HT-29 (cell line): ENCODE measurements around the gene TCF7L1. TPM values are rescaled to one million over a fixed set of nuclear protein-coding genes. Genes with fewer than 3 reads are reported as not detected.

Source experiments
- DNase-seq: peaks from one replicate; pipeline ENCODE4 v3.0.0-alpha.2; 2015; ENCODE audit warnings: low spot score
- total RNA-seq: library from RNA; depleted of rRNA; stranded (reverse); fragments of >200 nt; shearing (Covaris generic); gene quantifications from 2 replicates; pipeline ENCODE4 v1.2.3, GENCODE V29; 2014

The TCF7L1 gene
- total RNA-seq, 1 experiment from 2014 or later, result not detected

DNA sequence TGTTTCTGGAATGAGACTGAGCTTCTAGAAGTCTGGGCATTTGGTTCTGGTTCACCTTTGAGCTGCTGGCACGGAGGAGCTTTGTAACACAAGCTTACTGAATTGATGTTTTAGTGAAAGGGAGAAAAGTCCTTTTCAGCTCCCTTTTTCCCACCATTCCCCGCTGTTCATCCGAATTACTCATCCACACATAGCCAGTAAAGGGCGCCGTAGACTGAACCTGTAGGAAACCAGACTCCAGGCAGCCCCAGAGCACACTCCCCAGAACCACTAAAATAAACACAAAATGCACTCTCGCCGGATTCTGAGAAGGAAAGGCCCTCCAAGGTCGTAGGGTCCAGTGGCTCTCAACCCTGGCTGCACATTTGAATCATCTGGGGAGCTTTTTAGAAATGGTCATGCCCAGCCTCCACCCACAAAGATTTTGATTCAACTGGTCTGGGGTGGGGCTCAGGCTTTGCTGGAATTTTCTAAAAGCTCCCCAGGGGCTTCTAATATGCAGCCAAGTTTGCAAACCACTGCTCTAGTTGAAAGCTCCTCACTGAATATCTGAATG, 29.6 kb downstream of the TCF7L1 start:
- no peak for DNase-seq

DNA sequence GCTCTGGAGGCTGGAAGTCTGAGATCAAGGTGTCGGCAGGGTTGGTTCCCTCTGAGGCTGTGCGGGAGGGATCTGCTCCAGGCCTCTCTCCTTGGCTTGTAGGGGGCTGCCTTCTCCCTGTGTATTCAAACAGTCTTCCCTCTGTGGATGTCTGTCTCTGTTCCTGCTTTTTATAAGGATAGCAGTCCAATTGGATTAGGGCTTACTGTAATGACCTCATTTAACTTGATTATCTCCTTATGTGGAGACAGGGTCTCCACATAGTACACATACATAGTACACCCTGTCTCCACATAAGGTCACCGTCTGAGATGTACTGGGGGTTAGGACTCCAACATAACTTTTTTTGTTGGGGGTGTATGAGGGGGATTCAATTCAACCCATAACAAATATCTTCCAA, 30.5 kb downstream of the TCF7L1 start:
- DNase-seq, result no peak

DNA sequence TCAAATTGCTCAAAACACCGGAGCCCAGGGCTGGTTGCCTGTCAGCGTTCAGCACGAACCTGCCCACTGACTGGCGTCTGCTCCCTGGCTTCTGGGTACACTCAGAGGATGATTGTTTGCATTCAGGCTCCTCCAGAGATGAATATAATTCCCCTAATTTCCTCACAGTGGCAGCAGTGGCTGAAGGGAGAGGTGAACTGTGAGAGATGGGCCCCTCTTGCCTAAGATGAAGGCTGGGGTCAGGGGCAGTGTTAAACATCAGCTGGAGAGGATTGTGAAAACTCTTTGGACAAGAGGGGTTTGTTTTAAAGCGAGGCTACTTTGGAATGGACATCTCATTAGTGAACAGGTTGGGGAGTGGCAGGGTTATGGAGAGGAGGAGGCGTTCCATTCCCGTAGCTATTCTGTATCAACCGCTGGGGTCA, 31.0 kb downstream of the TCF7L1 start:
- no peak for DNase-seq

DNA sequence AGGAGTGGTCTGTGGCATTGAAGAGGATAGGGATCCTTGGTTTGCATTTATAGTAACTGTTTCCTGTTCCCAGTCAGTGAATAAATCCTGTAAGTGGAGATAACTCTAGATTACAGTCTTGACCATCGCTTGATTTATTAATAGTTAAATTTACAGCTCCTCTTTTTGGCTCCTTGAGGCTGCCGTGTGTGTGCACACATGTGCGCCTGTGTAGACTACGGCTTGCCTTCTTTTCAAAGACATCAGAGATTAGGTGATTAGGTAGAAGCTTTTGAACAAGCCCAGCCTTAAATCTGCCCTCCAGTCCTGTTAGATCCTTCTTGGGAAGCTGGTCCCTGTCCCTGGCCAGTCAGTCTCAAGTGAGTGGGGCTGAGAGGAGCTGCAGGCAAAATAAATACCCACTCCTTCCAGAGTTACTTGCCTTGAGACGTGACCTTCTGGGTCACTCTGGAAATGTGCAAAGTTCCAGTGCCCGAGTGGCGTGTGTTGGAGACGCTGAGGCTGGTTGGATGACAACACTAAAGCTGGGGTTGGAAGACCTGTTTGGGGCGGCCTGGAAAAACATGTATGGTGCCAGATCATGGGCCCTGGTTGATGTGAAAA, 32.0 kb downstream of the TCF7L1 start:
- DNase-seq, result no peak

DNA sequence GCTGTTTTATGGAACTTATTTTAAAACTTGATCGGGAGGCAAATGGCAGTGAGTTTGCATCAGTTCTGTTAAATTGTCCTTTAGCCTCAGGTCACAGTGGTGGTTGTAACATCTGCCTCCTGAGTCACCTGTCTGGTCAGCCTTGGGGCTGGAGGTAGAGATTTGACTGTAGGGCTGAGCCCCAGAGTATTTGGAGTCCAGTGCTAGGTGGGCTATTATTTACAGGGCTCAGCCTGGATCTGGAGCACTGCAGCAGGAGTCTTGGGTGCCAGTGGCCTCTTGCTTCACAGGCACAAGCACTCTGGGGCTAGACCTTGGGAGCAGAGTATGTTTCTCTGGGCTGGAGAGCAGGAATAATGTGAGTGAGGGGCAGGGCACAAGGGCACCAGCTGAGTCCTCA, 32.8 kb downstream of the TCF7L1 start:
- no peak for DNase-seq

DNA sequence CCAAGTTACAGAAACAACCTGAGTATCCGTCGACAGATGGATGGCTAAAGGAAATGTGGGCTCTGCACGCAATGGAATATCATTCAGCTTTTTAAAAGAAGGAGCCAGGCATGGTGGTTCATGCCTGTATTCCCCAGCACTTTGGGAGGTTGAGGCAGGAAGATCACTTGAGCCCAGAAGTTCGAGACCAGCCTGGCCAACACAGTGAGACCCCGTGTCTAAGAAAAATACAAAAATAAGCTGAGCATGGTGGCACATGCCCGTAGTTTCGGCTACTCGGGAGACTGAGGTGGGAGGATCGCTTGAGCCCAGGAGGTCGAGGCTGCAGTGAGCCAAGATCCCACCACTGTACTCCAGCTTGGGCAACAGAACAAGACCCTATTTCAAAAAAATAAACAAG, 34.3 kb downstream of the TCF7L1 start:
- no peak for DNase-seq

DNA sequence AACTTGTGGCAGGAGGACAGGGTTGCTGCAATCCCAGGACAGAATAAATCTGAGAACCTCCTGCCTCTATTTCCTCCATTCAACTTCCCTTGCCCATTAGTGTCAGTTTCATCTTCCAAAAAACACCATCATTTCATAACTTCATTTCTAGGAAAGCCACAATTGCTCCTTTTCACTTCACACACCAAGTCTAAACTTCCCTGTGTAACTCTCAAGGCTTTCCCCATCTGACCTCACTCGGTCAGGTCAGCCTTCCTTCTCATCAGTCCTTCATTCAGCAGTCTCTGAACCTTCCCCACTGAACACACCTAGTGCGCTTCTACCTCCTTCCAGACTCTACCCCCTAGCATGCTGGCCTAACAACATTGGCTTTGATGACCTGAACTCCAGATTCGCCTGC, 35.8 kb downstream of the TCF7L1 start:
- DNase-seq, result no peak

DNA sequence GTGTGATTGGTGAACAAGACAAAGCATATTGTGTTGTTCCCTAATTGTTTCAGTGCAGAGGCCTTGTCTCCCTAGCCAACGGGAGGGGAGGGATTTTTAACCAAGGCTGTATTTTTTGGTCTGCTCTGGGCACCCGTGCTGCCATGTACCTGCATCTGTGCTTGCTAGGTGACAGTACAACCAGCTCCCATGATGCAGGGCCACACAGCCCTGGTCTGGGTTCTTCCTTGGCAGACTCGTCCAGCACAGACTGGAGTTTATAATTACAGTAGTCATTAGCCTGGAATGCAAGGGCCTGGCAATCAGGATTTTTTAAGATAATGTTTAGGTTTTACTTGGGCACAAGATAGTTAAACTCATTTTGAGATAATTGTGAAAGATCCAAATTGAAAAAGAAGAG, 36.4 kb downstream of the TCF7L1 start:
- no peak for DNase-seq

DNA sequence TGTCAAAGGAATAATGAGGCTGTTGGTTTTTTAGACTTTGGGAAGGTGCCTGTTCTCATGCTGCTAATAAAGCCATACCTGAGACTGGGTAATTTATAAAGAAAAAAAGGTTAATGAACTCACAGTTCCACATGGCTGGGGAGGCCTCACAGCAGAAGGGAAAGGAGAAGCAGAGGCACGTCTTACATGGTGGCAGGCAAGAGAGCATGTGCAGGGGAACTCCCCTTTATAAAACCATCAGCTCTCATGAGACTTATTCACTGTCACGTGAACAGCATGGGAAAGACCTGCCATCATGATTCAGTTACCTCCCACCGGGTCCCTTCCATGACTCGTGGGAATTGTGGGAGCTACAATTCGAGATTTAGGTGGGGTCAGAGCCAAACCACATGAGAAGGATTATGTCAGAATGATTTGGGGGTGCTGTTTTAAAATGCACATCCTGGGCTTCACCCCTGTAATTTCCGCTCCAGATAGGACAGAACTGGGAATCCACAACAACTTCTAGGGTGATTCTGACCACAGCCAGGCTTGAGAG, 37.8 kb downstream of the TCF7L1 start:
- no peak for DNase-seq

DNA sequence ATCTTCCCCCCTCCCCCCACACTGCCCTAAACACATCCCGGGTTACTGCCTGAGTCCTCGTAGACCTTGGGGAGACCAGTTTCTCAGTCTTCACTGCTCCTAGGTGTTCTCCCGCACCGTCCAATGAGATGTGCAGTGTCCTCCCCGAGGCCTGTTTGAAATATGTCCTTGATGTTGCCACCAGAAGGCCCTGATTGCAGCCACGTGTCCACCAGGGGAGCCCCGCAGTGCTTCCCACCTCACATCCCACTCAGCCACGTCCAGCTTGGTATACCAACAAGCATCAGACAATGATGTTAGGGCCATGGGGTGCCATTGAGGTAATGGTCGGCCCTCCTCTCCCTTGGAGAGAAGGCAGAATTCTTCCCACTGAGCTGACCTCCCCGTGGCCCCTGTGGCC, 38.7 kb downstream of the TCF7L1 start:
- DNase-seq, result no peak

DNA sequence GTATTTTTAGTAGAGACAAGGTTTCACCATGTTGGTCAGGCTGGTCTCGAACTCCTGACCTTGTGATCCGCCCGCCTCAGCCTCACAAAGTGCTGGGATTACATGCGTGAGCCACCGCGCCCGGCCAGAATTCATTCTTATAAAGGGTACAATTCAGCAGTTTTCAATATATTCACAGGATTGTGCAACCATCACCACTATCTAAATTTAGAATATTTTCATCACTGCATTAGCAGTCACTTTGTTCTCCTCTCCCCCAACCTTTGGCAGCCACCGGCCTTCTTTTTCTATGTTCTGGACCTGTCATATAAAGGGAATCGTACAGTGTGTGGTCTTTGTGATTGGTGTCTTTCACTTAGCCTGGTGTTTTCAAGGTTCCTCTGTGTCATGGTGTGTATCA, 40.7 kb downstream of the TCF7L1 start:
- DNase-seq, result no peak

DNA sequence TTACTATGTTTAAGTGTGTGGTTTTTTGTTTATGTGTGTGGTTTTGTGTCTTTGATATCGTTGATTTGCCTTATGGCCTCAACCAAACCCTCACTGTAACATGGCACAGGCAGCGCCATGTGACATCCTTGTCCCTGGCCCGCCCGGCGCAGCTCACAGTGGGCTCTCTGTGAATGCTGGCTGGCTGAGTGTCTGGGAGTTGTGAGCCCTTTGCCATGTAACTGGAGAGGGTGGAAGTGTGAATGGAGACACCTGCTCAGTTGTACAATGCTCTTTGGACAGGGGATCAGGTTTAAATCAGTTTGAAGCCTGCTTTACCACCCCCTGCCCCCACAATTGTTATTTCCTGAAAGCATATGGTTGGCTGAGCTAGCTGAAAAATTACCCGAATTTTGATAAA, 41.8 kb downstream of the TCF7L1 start:
- DNase-seq, result no peak

DNA sequence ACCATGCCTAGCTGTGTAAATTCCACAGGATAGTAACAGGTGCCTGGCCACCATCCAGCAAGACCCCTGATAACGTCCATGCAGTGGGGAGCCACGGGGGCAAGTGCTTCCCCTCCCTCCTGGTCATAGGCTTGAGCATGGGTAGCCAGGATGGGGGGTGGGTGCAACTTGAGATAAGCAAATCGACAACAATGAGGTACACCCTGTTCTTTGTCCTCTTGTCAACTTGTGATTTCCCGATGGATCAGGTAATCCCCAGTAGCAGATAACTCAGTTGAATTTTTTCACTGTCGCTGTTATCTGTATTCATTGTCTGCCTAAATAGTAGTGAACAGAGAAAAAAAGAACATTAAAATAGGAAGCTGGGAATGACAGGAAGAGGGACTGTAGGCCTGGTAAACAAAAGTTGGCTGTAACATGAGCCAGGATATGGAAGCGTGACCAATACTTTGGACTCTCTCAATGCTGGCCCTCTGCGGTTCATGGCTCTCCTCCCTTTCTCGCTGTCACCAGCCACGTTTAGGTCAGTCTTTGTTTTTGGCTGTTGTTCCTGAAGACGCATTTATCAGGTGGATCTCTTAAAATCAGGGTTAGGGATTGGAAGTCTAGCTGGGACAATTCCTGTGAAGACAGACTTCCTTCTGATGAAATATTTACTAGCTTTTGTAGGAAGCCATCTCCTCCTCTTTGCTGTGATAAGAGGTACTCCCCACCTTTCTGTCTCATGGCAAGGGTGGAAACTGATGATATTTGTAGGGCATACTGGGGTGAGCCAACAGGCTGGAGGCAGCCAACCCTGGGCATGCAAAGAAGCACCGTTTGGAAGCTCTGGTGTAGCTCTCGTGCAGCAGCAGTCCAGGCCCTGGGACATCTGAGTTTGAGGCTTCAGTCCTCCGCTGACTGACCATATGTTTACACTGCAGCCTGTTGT, 42.4 kb downstream of the TCF7L1 start:
- no peak for DNase-seq

DNA sequence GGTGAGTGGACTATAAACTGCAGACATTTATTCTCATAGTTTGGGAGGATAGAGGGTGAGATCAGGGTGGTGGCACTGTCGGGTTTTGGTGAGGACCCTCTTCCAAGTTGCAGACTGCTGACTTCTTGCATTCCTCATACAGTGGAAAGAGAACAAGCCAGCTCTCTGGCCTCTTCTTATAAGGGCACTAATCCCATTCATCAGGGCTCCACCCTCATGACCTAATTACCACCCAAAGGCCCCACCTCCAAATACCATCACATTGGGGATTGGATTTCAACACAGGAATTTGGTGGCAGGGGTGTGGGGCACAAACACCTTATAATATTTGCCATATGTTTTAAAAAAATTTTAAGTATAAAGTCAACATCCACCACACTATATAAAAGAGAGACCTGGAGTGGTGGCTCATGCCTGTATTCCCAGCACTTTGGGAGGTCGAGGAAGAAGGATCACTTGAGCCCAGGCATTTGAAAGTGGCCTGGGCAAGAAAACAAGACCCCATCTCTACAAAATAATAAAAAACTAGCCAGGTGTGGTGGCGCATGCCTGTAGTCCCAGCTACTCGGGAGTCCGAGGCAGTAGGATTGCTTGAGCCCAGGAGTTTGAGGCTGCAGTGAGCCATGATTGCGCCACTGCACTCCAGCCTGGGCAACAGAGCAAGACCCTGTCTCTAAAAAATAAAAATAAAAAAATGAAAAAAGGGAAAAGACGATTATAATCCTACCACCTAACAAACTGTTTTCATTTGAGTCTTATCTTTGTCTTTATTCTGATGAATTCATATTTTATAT, 44.0 kb downstream of the TCF7L1 start:
- DNase-seq, result no peak

DNA sequence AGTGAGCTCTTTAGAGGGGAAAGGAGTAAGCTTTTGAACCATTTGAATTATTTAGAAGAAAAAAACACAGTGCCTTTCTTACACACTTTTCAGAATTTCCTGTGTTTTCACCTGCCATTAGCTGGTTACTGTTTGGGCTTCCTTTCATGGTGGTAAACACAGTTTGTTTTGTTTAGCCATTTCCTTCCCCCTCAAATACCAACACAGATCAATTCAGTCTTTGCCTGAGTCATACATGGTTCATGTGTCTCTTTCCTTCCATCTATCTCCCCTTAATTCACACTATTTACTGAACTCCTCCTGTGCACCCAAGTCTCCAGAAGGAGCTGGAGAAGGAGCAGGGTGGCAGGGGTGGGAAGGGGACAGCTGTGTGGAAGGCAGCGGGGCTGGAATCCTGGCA, 45.0 kb downstream of the TCF7L1 start:
- no peak for DNase-seq

DNA sequence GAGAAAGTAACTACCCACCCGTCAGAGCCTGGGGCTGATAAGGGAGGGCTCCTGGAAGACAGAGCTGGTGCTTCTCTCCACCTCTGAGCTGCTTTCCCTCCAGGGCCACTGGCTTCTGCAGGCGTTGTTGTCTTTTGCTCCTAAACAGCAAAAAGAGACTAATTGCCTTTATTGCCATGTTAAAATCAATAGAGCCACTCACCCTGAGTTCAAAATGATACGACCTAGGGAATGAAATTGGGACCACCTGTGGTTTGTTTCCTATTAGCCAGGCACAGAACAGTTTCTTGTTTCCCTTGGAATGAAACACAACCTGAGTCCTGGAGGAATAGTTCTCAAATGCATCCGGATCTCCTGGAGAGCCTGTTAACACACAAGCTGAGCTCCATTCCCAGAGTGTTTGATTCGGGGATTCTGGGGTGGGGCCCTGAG, 45.8 kb downstream of the TCF7L1 start:
- DNase-seq, result no peak

DNA sequence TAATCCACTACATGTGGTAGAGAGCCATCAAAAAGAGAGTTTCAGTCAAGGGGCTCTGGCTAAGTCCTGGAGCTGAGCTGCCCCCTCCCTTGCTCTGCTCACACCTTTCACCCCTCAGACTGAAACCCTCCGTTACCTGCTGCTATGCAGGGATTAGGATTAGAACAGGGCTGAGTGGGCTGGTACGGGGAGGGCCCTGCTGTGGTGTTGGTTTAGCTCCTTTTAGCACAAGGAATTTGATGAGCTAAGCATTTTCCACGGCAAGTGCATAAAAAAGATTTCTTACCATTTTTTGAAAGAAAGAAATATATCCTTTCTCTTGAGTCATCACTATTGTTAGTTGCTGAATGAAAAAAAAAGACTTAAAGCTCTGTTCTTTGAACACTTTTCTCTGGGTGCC, 46.3 kb downstream of the TCF7L1 start:
- no peak for DNase-seq

DNA sequence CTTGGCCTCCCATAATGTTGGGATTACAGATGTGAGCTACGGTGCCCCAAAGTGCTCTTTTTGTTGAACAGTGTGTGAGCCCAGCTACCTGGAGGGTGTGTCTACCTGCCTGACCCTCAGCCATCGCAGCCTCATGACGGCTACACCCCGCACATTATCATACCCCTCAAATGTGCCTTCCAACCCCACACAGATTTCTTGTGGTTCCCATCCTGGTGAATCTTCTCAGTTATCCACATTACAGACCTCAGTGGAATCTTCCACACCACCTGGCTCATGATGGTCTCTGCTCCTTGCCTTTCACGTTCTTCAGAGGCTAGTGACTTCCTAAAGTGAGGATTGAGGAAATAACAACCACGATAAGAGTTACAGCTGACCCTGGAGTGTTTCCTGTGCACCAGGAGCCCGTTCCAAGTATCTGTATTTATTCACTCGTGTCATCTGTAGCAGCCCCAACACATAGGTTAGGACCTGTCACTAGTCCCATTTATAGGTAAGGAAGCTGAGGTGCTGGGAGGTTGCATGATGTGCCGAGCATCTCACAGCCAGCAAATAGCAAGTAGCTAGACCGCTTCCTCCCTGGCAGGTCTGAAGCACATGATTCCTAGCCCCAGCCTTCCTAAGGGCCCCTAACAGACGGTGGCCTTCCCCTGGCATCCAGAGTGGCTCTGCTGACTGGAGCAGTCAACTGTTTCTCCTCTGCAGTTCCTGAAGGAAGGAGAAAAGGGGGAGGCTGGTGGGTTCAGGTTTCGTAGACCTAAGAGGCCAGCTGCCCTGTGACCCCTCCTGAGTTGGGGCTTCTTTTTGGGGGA, 47.3 kb downstream of the TCF7L1 start:
- DNase-seq, result no peak

DNA sequence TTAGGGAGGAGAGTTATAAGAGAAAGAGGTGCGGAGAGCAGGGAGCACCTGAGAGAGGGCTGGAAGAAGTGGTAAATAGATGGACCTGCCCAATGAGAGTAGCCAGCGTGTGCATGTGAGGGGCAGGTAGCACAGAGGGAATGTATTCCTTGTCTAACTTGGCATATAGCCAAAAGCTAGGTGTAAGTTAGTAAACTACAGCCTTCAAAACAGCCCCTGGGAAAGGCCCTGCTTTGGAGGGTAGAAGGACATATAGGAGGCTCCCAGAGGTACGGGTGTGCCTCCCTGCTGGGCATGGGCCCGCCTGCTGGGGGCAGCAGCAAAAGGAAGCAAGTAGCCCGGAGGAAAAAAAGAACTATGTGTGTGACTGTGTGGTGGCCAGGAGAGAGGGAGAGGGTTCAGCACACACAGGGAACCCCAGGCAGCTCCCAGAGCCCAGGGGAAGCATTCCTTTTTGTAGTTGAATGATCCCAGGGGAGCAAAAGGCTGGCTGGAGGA, 48.0 kb downstream of the TCF7L1 start:
- no peak for DNase-seq

DNA sequence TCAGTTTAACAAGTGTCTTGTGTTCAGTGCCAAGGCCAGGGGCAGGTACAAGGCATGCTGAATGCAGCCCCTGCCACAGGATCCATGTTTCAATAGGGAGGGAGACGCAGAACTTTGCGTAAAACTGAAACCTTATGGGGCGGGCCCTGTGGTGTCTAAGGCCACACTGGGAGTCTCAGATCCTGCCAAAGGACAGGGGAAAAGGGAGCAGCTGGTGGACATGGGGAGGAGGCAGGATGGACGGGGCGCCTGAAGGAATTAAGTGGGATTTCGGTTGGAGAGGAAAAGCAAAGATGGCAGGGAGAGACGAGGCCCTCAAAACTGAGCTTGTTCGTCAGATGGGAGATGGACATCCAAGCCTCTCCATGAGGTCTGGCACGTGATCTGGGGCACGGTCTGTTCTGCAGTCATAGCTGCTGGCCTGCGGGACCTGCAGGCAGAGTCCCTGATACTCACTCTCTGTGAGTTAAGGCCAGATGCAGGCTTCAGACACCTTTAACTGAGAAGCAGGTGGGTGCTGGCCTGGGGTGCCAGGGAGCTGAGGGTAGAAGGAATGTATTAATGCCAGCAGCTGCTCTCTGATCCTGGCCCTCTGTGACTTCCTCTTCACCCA, 48.8 kb downstream of the TCF7L1 start:
- DNase-seq, result no peak
